K562 (cell line): ENCODE measurements around the gene ERC2. TPM values are rescaled to one million over a fixed set of nuclear protein-coding genes. Genes with fewer than 3 reads are reported as not detected.

Source experiments
- CHD4 ChIP-seq: fragments of 200-600 bp; sonication (generic); IDR thresholded peaks from 3 replicates; pipeline ENCODE4 v1.6.1; 2012; ENCODE audit warnings: low read depth, mild to moderate bottlenecking, mixed read lengths, low read length, inconsistent platforms; ENCODE audit not compliant: insufficient read depth, insufficient replicate concordance, poor library complexity, severe bottlenecking
- JUN ChIP-seq, 2 experiments: sonication (generic) in 1 of 2; formaldehyde crosslinking in 1 of 2; IDR thresholded peaks; 2 replicates each; pipeline versions ENCODE4 v1.6.1 to v1.8.0; 2012 to 2022; ENCODE audit warnings: borderline replicate concordance in 2 of 2, mild to moderate bottlenecking in 2 of 2, improper control_type of control experiment in 1 of 2, low read depth in 1 of 2, low read length in 1 of 2, missing genetic modification reagents in 1 of 2
- MAFG ChIP-seq: fragments of 450-650 bp; conservative IDR thresholded peaks from 2 replicates; pipeline ENCODE4 v1.6.1; 2016; ENCODE audit warnings: missing genetic modification characterization, missing compliant biosample characterization
- MIER1 ChIP-seq: fragments of 450-650 bp; IDR thresholded peaks from 2 replicates; pipeline ENCODE4 v1.6.1; 2016; ENCODE audit warnings: antibody characterized with exemption, mild to moderate bottlenecking, low read depth
- MTA3 ChIP-seq: fragments of 450-650 bp; formaldehyde crosslinking; IDR thresholded peaks from 2 replicates; pipeline ENCODE4 v1.6.1; 2017; ENCODE audit warnings: mild to moderate bottlenecking, borderline replicate concordance
- NR2C2 ChIP-seq, 2 experiments: fragments of 200-800 bp in 1 of 2; sonication (Bioruptor generic) in 1 of 2; sonication (generic) in 1 of 2; formaldehyde crosslinking in 1 of 2; IDR thresholded peaks; 2 replicates each; pipeline versions ENCODE4 v1.6.1 to v1.8.0; 2016 to 2022; ENCODE audit warnings: mild to moderate bottlenecking in 1 of 2, missing compliant biosample characterization in 1 of 2, missing genetic modification characterization in 1 of 2, missing genetic modification reagents in 1 of 2
- PTRF ChIP-seq: fragments of 450-650 bp; IDR thresholded peaks from 2 replicates; pipeline ENCODE4 v1.6.1; 2016; ENCODE audit warnings: mild to moderate bottlenecking, missing genetic modification characterization, missing compliant biosample characterization
- ZNF316 ChIP-seq: fragments of 450-650 bp; IDR thresholded peaks from 2 replicates; pipeline ENCODE4 v1.6.1; 2016
- ZSCAN29 ChIP-seq: fragments of 450-650 bp; IDR thresholded peaks from 2 replicates; pipeline ENCODE4 v1.6.1; 2017
- polyA plus RNA-seq, 8 experiments: library from polyadenylated mRNA; depleted of rRNA in 4 of 8; stranded (reverse) in 5 of 8; unstranded in 3 of 8; fragments of >200 nt; fragmentation: Nextera tagmentation in 2 of 8; fragmentation: Illumina TruSeq in 1 of 8; extraction: Ambion mirVana in 2 of 8; extraction: Trizol in 1 of 8; gene quantifications; 2 replicates each; pipeline versions ENCODE4 v1.2.1 to v1.2.3, GENCODE V29; 2011 to 2014; ENCODE audit warnings: inconsistent platforms in 1 of 8, missing spikeins in 1 of 8
- total RNA-seq, 7 experiments: library from RNA; depleted of rRNA in 6 of 7; stranded (reverse); fragments of >200 nt in 6 of 7; fragmentation: Illumina TruSeq in 2 of 7; extraction: Trizol in 2 of 7; gene quantifications; 2 replicates each; pipeline versions ENCODE4 v1.2.1 to v1.2.3, GENCODE V29; 2011 to 2021; ENCODE audit warnings: low replicate concordance in 1 of 7
- TF ChIP-seq, protein P1 (sequence below): fragments of 200-600 bp; sonication (generic); IDR thresholded peaks from one replicate; pipeline ENCODE4 v1.6.1; 2012; ENCODE audit warnings: mild to moderate bottlenecking, low read depth, low read length, inconsistent platforms
- TF ChIP-seq, protein P2 (sequence below): fragments of 450-650 bp; conservative IDR thresholded peaks from 2 replicates; pipeline ENCODE4 v1.6.1; 2016; ENCODE audit warnings: missing genetic modification characterization, low read depth, mild to moderate bottlenecking, control low read depth, missing compliant biosample characterization
- TF ChIP-seq, protein P3 (sequence below): fragments of 250-450 bp; sonication (Bioruptor Pico); IDR thresholded peaks from 2 replicates; pipeline ENCODE4 v1.5.0; 2022; ENCODE audit warnings: mild to moderate bottlenecking

ERC2 gene
- total and polyA plus RNA-seq, 9 of the 15 experiments (the other 6 are each of a cell fraction or from before 2014, with no cell fraction given) = 0.04 to 0.18 (median 0.07) TPM; not detected in 2

DNA sequence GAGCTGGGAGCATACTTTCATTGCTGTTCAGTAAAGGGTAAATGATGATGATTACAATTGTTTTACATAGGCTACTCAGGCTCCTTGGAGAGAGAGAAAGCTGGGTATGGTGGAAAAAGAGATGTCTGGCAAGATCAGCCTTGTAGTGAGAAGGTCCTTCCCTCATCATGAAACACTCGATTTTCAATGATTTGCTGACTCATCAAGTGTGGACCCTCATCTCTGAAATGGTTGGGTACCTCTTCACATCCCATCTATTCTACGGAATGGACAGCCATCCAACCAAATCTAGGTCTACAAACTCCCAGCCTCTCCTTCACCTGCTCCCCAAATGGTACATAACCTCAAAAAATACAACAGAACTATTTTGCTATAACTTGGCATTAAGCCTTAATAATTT, 610.6 kb downstream of the ERC2 start (continued):
- TF ChIP-seq, protein P1, sequence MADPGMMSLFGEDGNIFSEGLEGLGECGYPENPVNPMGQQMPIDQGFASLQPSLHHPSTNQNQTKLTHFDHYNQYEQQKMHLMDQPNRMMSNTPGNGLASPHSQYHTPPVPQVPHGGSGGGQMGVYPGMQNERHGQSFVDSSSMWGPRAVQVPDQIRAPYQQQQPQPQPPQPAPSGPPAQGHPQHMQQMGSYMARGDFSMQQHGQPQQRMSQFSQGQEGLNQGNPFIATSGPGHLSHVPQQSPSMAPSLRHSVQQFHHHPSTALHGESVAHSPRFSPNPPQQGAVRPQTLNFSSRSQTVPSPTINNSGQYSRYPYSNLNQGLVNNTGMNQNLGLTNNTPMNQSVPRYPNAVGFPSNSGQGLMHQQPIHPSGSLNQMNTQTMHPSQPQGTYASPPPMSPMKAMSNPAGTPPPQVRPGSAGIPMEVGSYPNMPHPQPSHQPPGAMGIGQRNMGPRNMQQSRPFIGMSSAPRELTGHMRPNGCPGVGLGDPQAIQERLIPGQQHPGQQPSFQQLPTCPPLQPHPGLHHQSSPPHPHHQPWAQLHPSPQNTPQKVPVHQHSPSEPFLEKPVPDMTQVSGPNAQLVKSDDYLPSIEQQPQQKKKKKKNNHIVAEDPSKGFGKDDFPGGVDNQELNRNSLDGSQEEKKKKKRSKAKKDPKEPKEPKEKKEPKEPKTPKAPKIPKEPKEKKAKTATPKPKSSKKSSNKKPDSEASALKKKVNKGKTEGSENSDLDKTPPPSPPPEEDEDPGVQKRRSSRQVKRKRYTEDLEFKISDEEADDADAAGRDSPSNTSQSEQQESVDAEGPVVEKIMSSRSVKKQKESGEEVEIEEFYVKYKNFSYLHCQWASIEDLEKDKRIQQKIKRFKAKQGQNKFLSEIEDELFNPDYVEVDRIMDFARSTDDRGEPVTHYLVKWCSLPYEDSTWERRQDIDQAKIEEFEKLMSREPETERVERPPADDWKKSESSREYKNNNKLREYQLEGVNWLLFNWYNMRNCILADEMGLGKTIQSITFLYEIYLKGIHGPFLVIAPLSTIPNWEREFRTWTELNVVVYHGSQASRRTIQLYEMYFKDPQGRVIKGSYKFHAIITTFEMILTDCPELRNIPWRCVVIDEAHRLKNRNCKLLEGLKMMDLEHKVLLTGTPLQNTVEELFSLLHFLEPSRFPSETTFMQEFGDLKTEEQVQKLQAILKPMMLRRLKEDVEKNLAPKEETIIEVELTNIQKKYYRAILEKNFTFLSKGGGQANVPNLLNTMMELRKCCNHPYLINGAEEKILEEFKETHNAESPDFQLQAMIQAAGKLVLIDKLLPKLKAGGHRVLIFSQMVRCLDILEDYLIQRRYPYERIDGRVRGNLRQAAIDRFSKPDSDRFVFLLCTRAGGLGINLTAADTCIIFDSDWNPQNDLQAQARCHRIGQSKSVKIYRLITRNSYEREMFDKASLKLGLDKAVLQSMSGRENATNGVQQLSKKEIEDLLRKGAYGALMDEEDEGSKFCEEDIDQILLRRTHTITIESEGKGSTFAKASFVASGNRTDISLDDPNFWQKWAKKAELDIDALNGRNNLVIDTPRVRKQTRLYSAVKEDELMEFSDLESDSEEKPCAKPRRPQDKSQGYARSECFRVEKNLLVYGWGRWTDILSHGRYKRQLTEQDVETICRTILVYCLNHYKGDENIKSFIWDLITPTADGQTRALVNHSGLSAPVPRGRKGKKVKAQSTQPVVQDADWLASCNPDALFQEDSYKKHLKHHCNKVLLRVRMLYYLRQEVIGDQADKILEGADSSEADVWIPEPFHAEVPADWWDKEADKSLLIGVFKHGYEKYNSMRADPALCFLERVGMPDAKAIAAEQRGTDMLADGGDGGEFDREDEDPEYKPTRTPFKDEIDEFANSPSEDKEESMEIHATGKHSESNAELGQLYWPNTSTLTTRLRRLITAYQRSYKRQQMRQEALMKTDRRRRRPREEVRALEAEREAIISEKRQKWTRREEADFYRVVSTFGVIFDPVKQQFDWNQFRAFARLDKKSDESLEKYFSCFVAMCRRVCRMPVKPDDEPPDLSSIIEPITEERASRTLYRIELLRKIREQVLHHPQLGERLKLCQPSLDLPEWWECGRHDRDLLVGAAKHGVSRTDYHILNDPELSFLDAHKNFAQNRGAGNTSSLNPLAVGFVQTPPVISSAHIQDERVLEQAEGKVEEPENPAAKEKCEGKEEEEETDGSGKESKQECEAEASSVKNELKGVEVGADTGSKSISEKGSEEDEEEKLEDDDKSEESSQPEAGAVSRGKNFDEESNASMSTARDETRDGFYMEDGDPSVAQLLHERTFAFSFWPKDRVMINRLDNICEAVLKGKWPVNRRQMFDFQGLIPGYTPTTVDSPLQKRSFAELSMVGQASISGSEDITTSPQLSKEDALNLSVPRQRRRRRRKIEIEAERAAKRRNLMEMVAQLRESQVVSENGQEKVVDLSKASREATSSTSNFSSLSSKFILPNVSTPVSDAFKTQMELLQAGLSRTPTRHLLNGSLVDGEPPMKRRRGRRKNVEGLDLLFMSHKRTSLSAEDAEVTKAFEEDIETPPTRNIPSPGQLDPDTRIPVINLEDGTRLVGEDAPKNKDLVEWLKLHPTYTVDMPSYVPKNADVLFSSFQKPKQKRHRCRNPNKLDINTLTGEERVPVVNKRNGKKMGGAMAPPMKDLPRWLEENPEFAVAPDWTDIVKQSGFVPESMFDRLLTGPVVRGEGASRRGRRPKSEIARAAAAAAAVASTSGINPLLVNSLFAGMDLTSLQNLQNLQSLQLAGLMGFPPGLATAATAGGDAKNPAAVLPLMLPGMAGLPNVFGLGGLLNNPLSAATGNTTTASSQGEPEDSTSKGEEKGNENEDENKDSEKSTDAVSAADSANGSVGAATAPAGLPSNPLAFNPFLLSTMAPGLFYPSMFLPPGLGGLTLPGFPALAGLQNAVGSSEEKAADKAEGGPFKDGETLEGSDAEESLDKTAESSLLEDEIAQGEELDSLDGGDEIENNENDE = no peak
- TF ChIP-seq MAFG (tag) (peak; percentile 25; the same call in 1 of the 2 replicates), CHD4 (no peak), NR2C2 (CRISPR knock-in tag; IDR thresholded peaks at IDR 0.05) (no peak), NR2C2 (tag; IDR thresholded peaks at IDR 0.05) (no peak), ZSCAN29 (no peak), ZNF316 (peak; percentile 56; the same call in 1 of the 2 replicates), JUN (IDR thresholded peaks at IDR 0.05; ENCODE audit: borderline replicate concordance, low read depth, low read length) (no peak), JUN (CRISPR knock-in tag; IDR thresholded peaks at IDR 0.05; ENCODE audit: borderline replicate concordance) (no peak), MTA3 (no peak), PTRF (tag) (no peak), MIER1 (no peak)
- TF ChIP-seq, protein P2, sequence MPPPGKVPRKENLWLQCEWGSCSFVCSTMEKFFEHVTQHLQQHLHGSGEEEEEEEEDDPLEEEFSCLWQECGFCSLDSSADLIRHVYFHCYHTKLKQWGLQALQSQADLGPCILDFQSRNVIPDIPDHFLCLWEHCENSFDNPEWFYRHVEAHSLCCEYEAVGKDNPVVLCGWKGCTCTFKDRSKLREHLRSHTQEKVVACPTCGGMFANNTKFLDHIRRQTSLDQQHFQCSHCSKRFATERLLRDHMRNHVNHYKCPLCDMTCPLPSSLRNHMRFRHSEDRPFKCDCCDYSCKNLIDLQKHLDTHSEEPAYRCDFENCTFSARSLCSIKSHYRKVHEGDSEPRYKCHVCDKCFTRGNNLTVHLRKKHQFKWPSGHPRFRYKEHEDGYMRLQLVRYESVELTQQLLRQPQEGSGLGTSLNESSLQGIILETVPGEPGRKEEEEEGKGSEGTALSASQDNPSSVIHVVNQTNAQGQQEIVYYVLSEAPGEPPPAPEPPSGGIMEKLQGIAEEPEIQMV (tag) = no peak
- TF ChIP-seq, protein P3, sequence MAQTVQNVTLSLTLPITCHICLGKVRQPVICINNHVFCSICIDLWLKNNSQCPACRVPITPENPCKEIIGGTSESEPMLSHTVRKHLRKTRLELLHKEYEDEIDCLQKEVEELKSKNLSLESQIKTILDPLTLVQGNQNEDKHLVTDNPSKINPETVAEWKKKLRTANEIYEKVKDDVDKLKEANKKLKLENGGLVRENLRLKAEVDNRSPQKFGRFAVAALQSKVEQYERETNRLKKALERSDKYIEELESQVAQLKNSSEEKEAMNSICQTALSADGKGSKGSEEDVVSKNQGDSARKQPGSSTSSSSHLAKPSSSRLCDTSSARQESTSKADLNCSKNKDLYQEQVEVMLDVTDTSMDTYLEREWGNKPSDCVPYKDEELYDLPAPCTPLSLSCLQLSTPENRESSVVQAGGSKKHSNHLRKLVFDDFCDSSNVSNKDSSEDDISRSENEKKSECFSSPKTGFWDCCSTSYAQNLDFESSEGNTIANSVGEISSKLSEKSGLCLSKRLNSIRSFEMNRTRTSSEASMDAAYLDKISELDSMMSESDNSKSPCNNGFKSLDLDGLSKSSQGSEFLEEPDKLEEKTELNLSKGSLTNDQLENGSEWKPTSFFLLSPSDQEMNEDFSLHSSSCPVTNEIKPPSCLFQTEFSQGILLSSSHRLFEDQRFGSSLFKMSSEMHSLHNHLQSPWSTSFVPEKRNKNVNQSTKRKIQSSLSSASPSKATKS (CRISPR knock-in tag) = no peak
